Airway epithelial cell (primary cell): ENCODE data around the gene PPM1N. TPM values are rescaled to one million over a fixed set of nuclear protein-coding genes. Genes with fewer than 3 reads are reported as not detected.

Source experiments
- total RNA-seq: library from RNA; depleted of rRNA; stranded (reverse); fragments of >200 nt; gene quantifications from 2 replicates; pipeline ENCODE4 v1.2.3, GENCODE V29; 2015

The PPM1N gene, protein sequence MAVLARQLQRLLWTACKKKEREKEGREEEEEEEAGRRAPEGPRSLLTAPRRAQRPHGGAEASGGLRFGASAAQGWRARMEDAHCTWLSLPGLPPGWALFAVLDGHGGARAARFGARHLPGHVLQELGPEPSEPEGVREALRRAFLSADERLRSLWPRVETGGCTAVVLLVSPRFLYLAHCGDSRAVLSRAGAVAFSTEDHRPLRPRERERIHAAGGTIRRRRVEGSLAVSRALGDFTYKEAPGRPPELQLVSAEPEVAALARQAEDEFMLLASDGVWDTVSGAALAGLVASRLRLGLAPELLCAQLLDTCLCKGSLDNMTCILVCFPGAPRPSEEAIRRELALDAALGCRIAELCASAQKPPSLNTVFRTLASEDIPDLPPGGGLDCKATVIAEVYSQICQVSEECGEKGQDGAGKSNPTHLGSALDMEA
- total RNA-seq, result 3.0 and 3.9 TPM in 2 replicates

DNA sequence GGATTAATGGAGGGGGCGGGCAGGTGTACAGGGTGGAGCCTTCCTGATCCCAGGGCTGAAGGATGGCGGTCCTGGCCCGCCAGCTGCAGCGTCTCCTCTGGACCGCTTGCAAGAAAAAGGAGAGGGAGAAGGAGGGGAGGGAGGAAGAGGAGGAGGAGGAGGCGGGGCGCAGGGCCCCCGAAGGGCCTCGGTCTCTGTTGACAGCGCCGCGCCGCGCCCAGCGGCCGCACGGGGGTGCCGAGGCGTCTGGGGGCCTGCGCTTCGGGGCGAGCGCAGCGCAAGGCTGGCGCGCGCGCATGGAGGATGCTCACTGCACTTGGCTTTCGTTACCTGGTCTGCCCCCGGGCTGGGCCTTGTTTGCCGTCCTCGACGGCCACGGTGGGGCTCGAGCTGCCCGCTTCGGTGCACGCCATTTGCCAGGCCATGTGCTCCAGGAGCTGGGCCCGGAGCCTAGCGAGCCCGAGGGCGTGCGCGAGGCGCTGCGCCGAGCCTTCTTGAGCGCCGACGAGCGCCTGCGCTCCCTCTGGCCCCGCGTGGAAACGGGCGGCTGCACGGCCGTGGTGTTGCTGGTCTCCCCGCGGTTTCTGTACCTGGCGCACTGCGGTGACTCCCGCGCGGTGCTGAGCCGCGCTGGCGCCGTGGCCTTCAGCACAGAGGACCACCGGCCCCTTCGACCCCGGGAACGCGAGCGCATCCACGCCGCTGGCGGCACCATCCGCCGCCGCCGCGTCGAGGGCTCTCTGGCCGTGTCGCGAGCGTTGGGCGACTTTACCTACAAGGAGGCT, at the start of gene PPM1N:
Gene PPM1N, plus strand, starts transcription at position 33 of the 785 bp plus-strand sequence. Its CDS starts 30 bp downstream, at position 63.

DNA sequence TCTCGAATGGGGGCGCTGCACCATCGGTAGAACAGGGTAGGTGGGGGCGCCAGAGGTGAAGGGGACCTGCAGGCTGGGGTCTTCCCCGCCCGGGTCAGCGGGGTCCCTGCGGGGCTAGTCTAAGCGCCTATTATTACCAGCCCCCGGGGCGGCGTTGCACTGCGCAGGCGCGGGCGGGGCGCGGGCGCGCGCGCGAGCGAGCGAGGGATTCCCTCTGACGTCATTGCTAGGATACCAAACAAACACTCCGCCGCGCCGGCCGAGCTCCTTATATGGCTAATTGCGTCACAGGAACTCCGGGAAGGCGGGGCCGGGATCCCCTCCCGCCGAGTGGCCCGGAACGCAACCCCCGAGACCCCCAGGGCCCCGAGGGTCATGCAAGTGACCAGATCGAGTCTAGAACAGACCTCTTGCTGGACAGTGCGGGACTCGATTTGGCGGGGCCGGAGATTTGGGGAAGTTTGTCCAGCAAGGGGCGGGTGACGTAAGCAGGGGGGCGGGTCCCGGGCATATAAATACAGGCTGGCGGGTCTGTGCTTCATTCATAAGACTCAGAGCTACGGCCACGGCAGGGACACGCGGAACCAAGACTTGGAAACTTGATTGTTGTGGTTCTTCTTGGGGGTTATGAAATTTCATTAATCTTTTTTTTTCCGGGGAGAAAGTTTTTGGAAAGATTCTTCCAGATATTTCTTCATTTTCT, 30.6 kb upstream of the PPM1N start, which contains the start of gene FOSB:
Gene FOSB, plus strand, starts transcription at position 541 of the 703 bp plus-strand sequence. CDS start 591 bp downstream, outside the sequence.

DNA sequence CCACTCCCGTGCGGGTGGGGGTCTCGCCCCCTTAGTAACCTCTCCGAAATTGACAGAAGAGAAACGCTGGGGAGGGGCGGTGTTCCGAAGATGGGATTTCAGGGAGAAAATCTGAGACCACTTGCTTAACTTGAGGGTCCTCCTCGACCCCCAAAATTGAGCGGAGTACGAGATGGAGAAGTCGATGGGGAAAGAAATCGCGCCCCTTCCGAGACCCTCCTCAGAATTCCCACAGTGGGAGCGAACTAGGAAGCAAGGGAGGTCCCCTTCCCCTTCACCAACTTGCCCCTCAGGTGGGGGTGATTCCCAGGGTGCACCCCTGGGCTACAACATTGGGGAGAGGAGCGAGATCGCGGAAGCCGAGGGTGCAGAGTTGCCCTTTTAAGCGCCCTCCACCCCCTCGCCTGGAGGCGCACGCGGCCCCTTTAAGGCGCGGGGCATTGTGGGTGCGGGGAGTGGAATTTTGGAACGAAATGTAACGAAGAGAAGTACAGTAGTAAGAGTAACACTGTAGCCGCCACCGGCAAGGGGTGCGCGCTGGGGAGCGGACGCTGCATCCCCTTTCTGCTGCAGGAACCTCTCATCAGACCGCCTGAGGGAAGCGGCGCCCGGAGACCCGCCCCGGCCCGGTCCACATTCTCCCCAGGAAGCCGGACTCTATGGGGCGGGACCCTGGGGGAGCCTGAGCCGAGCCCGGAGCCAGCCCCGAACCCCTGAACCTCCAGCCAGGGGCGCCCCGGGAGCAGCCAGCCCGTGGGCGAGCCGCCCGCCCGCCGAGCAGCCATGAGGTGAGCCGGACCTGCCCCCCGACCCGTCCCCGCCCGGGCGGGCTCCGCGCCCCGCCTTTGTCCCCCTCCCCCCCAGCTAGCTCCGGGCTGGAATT, 9.0 kb downstream of the PPM1N start, which contains the start of gene VASP:
Gene VASP, plus strand, starts transcription at position 491 of the 883 bp plus-strand sequence. Its CDS starts 293 bp downstream, at position 784.

Other genes starting within 250 kb of the PPM1N start
- gene MARK4, start 247.2 kb upstream of the PPM1N start, total RNA-seq, result 17.9 and 26.0 TPM in 2 replicates
- not detected in 2 replicates for gene CKM, start 175.6 kb upstream of the PPM1N start, total RNA-seq
- 50.2 and 51.0 TPM in 2 replicates for gene KLC3, start 157.7 kb upstream of the PPM1N start, total RNA-seq
- 22.2 and 24.0 TPM in 2 replicates for gene ERCC2, start 127.9 kb upstream of the PPM1N start, total RNA-seq
- gene PPP1R13L, start 93.4 kb upstream of the PPM1N start, total RNA-seq, result 64.0 and 90.9 TPM in 2 replicates
- 14.9 and 15.9 TPM in 2 replicates for gene POLR1G, start 91.8 kb upstream of the PPM1N start, total RNA-seq
- gene ERCC1, start 74.5 kb upstream of the PPM1N start, total RNA-seq, result 116 and 129 TPM in 2 replicates
- 17.5 and 19.0 TPM in 2 replicates for gene FOSB, start 30.4 kb upstream of the PPM1N start, total RNA-seq
- gene RTN2, start 1.4 kb upstream of the PPM1N start, total RNA-seq, result 7.1 and 10.5 TPM in 2 replicates
- gene VASP, start 9.0 kb downstream of the PPM1N start, total RNA-seq, result 130 and 137 TPM in 2 replicates
- 11.7 and 13.1 TPM in 2 replicates for gene OPA3, start 86.4 kb downstream of the PPM1N start, total RNA-seq
- not detected in 2 replicates for gene GPR4, start 103.8 kb downstream of the PPM1N start, total RNA-seq
- gene EML2, start 141.0 kb downstream of the PPM1N start, total RNA-seq, result 54.8 and 64.7 TPM in 2 replicates
- gene GIPR, start 169.8 kb downstream of the PPM1N start, total RNA-seq, result 1.2 and 3.7 TPM in 2 replicates
- gene SNRPD2, start 193.5 kb downstream of the PPM1N start, total RNA-seq, result 333 and 378 TPM in 2 replicates
- 22.2 and 27.9 TPM in 2 replicates for gene QPCTL, start 194.2 kb downstream of the PPM1N start, total RNA-seq
- 15.8 and 19.8 TPM in 2 replicates for gene FBXO46, start 232.5 kb downstream of the PPM1N start, total RNA-seq
- gene MEIOSIN, start 235.0 kb downstream of the PPM1N start, total RNA-seq, result not detected in 2 replicates